Measurements from ENCODE around the gene SEPTIN11.

DNA sequence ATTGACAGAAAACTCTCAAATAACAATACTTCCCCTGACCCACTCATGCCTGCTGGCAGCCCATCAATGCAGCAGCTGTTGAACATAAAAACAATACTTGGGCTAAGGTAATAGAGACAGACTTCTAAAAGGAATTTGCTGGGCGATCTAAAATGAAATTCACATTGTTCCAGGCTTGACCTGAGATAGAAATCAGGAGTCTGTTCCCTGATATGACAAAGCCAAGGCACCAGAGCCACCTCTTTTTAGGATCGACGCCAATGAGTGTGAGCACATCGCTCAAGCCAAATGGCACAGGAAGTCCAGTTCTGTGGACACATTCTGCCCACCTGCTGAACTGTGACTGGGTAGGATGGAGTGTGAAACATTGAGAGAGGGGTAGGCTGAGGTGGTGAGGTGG is 4.9 kb downstream of the SEPTIN11 start:
- TF ChIP-seq POLR2A (IDR thresholded peaks at IDR 0.05) (no peak), POLR2AphosphoS5 (IDR thresholded peaks at IDR 0.05) (no peak), EP300 (IDR thresholded peaks at IDR 0.05) (no peak)
- TF ChIP-seq, protein P1, sequence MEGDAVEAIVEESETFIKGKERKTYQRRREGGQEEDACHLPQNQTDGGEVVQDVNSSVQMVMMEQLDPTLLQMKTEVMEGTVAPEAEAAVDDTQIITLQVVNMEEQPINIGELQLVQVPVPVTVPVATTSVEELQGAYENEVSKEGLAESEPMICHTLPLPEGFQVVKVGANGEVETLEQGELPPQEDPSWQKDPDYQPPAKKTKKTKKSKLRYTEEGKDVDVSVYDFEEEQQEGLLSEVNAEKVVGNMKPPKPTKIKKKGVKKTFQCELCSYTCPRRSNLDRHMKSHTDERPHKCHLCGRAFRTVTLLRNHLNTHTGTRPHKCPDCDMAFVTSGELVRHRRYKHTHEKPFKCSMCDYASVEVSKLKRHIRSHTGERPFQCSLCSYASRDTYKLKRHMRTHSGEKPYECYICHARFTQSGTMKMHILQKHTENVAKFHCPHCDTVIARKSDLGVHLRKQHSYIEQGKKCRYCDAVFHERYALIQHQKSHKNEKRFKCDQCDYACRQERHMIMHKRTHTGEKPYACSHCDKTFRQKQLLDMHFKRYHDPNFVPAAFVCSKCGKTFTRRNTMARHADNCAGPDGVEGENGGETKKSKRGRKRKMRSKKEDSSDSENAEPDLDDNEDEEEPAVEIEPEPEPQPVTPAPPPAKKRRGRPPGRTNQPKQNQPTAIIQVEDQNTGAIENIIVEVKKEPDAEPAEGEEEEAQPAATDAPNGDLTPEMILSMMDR (IDR thresholded peaks at IDR 0.05), result no peak

Data from upper lobe of left lung (tissue), 4 donors.